Progenitor cell of endocrine pancreas (in vitro differentiated cells): Measurements from ENCODE around the gene MFAP3L. TPM values are rescaled to one million over a fixed set of nuclear protein-coding genes. Genes with fewer than 3 reads are reported as not detected.

ENCODE experiments used
- DNase-seq: peaks from one replicate; pipeline ENCODE4 v3.0.0; 2021; ENCODE audit warnings: low spot score; ENCODE audit not compliant: unreplicated experiment
- H3K27ac Mint-ChIP-seq: 2 replicates; pipeline ENCODE4 v1.8.0; 2021; ENCODE audit warnings: mild to moderate bottlenecking, moderate library complexity, mixed read lengths
- H3K27me3 Mint-ChIP-seq: 2 replicates; pipeline ENCODE4 v1.8.0; 2021; ENCODE audit warnings: mixed read lengths
- H3K36me3 Mint-ChIP-seq: 2 replicates; pipeline ENCODE4 v1.8.0; 2022; ENCODE audit warnings: mixed read lengths; ENCODE audit not compliant: insufficient read depth
- H3K4me1 Mint-ChIP-seq: 2 replicates; pipeline ENCODE4 v1.8.0; 2021; ENCODE audit warnings: low read depth, mixed read lengths
- H3K4me3 Mint-ChIP-seq: 2 replicates; pipeline ENCODE4 v1.8.0; 2021; ENCODE audit warnings: low read depth, mild to moderate bottlenecking, moderate library complexity, mixed read lengths
- H3K9me3 Mint-ChIP-seq: 2 replicates; pipeline ENCODE4 v1.8.0; 2021; ENCODE audit warnings: low read depth, mixed read lengths
- CTCF ChIP-seq: fragments of 200-600 bp; sonication (generic); IDR thresholded peaks from one replicate; pipeline ENCODE4 v1.5.0; 2021; ENCODE audit warnings: antibody characterized with exemption, mild to moderate bottlenecking; ENCODE audit not compliant: unreplicated experiment
- total RNA-seq: library from RNA; stranded (reverse); gene quantifications from 2 replicates; pipeline ENCODE4 v1.2.1, GENCODE V29; 2021

The MFAP3L gene
- total RNA-seq, 1 donor from 2014 or later, result 3.3 TPM

- no peak for DNase-seq
- Mint-ChIP-seq H3K36me3 (peaks cover 2% of the 10 kb centered on the region), H3K9me3 (no peaks in the 10 kb centered on the region), H3K4me1 (peaks cover 15% of the 10 kb centered on the region), H3K4me3 (no peak overlapping the region), H3K27me3 (no peaks in the 10 kb centered on the region), H3K27ac (peak overlapping the region; percentile 15)
- TF ChIP-seq CTCF, result no peak
These were observed 38.6 kb downstream of the MFAP3L start for GRCh38 chr4:169987327-169988228.

GRCh38 chr4:169986369-169986768, 39.8 kb downstream of the MFAP3L start:
- peaks cover 15% of the 10 kb centered on the region for H3K4me1 Mint-ChIP-seq
- no peaks in the 10 kb centered on the region for H3K36me3 Mint-ChIP-seq
- no peak overlapping the region for H3K4me3 Mint-ChIP-seq
- H3K27ac Mint-ChIP-seq, result no peak overlapping the region
- DNase-seq, result no peak
- no peak for TF ChIP-seq CTCF
- H3K27me3 Mint-ChIP-seq, result no peaks in the 10 kb centered on the region
- H3K9me3 Mint-ChIP-seq, result no peaks in the 10 kb centered on the region

GRCh38 chr4:169985881-169986280, 40.3 kb downstream of the MFAP3L start:
- Mint-ChIP-seq H3K4me3 (no peak overlapping the region), H3K4me1 (peaks cover 15% of the 10 kb centered on the region), H3K36me3 (no peaks in the 10 kb centered on the region), H3K27me3 (no peaks in the 10 kb centered on the region), H3K9me3 (no peaks in the 10 kb centered on the region), H3K27ac (no peak overlapping the region)
- TF ChIP-seq CTCF, result no peak
- no peak for DNase-seq

- no peak for TF ChIP-seq CTCF
- Mint-ChIP-seq H3K9me3 (no peaks in the 10 kb centered on the region), H3K36me3 (no peaks in the 10 kb centered on the region), H3K4me1 (peaks cover 11% of the 10 kb centered on the region), H3K27ac (no peak overlapping the region), H3K4me3 (no peak overlapping the region), H3K27me3 (no peaks in the 10 kb centered on the region)
- DNase-seq, result no peak
These were observed 41.5 kb downstream of the MFAP3L start for GRCh38 chr4:169984745-169985144.

- DNase-seq, result no peak
- no peaks in the 10 kb centered on the region for H3K27me3 Mint-ChIP-seq
- no peaks in the 10 kb centered on the region for H3K9me3 Mint-ChIP-seq
- no peaks in the 10 kb centered on the region for H3K36me3 Mint-ChIP-seq
- TF ChIP-seq CTCF, result no peak
- peaks cover 11% of the 10 kb centered on the region for H3K4me1 Mint-ChIP-seq
- H3K4me3 Mint-ChIP-seq, result no peak overlapping the region
- H3K27ac Mint-ChIP-seq, result no peak overlapping the region
These were observed 42.0 kb downstream of the MFAP3L start for GRCh38 chr4:169984173-169984572.
